Nephron progenitor cell (in vitro differentiated cells): ENCODE data around the gene NCKAP5.
A peak's percentile ranks its signal among the peaks of the same experiment; 100 is the strongest.

ENCODE experiments used
- DNase-seq: peaks from one replicate; pipeline ENCODE4 v3.0.0; 2021
- H3K27ac Mint-ChIP-seq: 2 replicates; pipeline ENCODE4 v1.8.0; 2021; ENCODE audit warnings: mild to moderate bottlenecking, moderate library complexity, mixed read lengths
- H3K27me3 Mint-ChIP-seq: 2 replicates; pipeline ENCODE4 v1.8.0; 2021; ENCODE audit warnings: mild to moderate bottlenecking, low read depth, mixed read lengths; ENCODE audit not compliant: poor library complexity
- H3K36me3 Mint-ChIP-seq: 2 replicates; pipeline ENCODE4 v1.8.0; 2021; ENCODE audit warnings: low read depth, mixed read lengths
- H3K4me1 Mint-ChIP-seq: 2 replicates; pipeline ENCODE4 v1.8.0; 2021; ENCODE audit warnings: mixed read lengths
- H3K4me3 Mint-ChIP-seq: 2 replicates; pipeline ENCODE4 v1.8.0; 2021; ENCODE audit warnings: mild to moderate bottlenecking, moderate library complexity, mixed read lengths
- H3K9me3 Mint-ChIP-seq: 2 replicates; pipeline ENCODE4 v1.8.0; 2021; ENCODE audit warnings: mild to moderate bottlenecking, moderate library complexity, mixed read lengths
- TF ChIP-seq, protein P1 (sequence below): fragments of 200-600 bp; sonication (generic); IDR thresholded peaks from 2 replicates; pipeline ENCODE4 v1.5.0; 2021; ENCODE audit warnings: antibody characterized with exemption

The NCKAP5 gene

DNA sequence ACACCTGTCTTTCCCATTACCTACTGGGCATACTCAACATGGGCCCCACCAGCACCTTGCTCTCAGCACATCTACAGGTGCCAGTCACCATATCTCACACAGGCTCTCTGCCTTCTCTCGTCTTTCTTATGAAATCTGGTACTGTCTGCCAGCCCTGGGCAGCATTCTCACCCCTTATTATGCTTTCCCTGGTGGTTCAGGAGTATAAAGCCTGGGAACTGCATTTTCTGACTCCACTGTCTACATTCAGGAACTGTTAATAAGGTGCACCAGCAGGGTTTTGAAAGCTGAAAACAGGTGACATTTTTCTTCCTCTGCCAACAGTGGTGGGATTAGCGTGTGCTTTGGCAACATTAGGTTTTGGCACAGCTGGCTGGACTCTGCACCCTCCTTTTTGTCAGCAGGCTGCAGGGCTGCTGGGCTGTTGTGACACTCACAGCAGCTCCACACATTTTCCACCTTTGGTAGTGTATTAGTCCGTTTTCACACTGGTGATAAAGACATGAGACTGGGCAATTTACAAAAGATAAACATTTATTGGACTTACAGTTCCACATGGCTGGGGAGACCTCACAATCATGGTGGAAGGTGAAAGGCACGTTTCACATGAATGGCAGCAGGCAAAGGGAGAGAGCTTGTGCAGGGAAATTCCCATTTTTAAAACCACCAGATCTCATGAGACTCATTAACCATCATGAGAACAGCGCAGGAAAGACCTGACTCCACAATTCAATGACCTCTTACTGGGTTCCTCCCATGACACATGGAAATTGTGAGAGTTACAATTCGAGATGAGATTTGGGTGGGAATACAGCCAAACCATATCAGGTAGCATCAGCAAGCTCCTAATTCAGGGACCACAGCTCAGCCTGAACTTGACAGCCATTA is 555.2 kb downstream of the NCKAP5 start:
- Mint-ChIP-seq H3K36me3 (no peaks in the 10 kb centered on the region), H3K4me3 (no peak overlapping the region), H3K27ac (no peak overlapping the region), H3K9me3 (no peaks in the 10 kb centered on the region), H3K27me3 (no peaks in the 10 kb centered on the region), H3K4me1 (no peaks in the 10 kb centered on the region)
- no peak for DNase-seq
- TF ChIP-seq, protein P1, sequence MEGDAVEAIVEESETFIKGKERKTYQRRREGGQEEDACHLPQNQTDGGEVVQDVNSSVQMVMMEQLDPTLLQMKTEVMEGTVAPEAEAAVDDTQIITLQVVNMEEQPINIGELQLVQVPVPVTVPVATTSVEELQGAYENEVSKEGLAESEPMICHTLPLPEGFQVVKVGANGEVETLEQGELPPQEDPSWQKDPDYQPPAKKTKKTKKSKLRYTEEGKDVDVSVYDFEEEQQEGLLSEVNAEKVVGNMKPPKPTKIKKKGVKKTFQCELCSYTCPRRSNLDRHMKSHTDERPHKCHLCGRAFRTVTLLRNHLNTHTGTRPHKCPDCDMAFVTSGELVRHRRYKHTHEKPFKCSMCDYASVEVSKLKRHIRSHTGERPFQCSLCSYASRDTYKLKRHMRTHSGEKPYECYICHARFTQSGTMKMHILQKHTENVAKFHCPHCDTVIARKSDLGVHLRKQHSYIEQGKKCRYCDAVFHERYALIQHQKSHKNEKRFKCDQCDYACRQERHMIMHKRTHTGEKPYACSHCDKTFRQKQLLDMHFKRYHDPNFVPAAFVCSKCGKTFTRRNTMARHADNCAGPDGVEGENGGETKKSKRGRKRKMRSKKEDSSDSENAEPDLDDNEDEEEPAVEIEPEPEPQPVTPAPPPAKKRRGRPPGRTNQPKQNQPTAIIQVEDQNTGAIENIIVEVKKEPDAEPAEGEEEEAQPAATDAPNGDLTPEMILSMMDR, result no peak

DNA sequence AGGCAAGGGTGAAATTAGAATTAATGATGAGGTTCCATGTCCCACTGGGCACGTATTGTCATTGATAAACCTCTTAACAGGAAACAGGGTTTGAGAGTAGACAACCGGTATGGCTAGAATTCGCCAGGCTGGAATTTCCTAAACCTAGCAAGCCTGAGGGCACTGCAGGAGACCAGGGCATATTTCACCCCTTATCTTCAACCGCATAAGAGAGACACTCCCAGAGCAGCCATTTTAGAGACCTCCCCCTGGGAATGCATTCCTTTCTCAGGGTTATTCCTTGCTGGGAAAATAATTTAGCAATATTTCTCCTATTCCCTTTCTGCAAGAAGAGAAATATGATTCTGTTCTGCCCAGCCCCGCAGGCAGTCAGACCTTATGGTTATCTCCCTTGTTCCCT is 563.6 kb downstream of the NCKAP5 start:
- no peak overlapping the region for H3K27ac Mint-ChIP-seq
- H3K27me3 Mint-ChIP-seq, result no peaks in the 10 kb centered on the region
- peak; percentile 9 for DNase-seq
- H3K36me3 Mint-ChIP-seq, result peaks cover 12% of the 10 kb centered on the region
- H3K4me1 Mint-ChIP-seq, result no peaks in the 10 kb centered on the region
- TF ChIP-seq, protein P1, result no peak
- no peak overlapping the region for H3K4me3 Mint-ChIP-seq
- H3K9me3 Mint-ChIP-seq, result peaks cover 34% of the 10 kb centered on the region

DNA sequence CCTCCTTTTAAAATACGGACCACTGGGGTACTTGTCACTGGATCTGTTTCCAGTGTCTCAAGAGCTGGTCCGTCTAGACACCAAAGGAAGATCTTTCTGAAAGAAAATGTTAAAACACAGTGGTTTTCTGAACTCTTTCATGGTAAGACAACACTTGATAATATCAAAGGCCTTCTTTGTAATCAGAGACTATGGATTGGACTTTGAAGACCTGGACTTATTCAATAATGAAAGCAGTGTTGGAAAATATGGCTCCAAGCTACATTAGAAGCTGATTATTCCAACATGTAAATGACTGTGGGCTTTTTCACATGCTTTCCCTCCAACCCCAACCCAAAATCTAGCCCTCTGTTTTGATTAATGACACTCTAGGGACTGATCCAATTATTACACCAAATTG is 568.8 kb downstream of the NCKAP5 start:
- H3K27ac Mint-ChIP-seq, result no peak overlapping the region
- no peak for DNase-seq
- H3K4me1 Mint-ChIP-seq, result no peaks in the 10 kb centered on the region
- H3K4me3 Mint-ChIP-seq, result no peak overlapping the region
- no peaks in the 10 kb centered on the region for H3K27me3 Mint-ChIP-seq
- TF ChIP-seq, protein P1, result no peak
- H3K36me3 Mint-ChIP-seq, result peaks cover 11% of the 10 kb centered on the region
- H3K9me3 Mint-ChIP-seq, result peaks cover 15% of the 10 kb centered on the region

DNA sequence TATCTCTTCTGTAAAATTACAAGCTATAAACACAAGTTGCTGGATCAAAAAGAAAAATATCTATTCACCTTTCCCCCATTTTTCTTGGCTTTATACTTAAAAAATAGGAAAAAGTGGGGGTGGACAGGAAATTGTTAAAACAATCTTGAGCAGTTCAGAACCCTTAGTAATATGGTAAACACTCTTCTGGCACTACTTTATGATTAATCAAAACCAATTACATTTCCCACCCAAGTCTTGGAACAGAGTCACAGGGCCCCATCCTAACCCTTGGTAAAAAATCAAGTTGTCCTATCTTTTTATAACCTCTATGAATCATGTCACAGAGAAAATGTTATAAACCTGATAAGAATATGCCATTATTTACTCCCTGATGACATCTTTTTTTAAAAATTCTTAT is 570.0 kb downstream of the NCKAP5 start:
- DNase-seq, result no peak
- Mint-ChIP-seq H3K4me3 (no peak overlapping the region), H3K27ac (no peak overlapping the region), H3K27me3 (no peaks in the 10 kb centered on the region), H3K4me1 (no peaks in the 10 kb centered on the region), H3K9me3 (peaks cover 3% of the 10 kb centered on the region), H3K36me3 (no peaks in the 10 kb centered on the region)
- TF ChIP-seq, protein P1, result no peak

DNA sequence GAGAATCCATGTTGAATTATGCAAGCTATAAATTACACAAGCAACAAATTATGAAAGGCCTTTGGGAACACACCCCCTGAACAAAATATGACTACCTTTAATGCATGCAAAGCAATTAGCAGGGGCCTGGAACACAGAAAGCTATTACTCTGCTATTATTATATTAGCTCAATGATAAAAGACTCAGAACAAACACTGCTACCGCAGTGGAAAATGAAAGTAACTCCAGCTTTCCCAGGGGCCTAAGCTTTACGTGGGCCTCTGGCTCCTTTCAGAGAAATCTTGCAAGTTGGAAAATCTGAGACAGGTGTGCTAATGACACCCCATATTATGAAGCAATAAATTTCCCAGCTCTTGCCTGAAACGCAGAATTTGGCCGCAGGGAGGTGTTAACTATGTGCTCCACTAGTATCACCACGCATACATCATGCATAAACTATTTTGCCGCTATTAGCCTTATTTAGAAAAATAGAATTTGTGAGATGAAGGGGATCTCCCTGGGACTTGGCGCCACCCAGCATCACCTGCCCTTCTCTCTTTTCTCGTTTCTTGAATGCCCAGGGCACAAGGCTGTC is 576.7 kb downstream of the NCKAP5 start:
- Mint-ChIP-seq H3K4me1 (no peaks in the 10 kb centered on the region), H3K4me3 (no peak overlapping the region), H3K9me3 (no peaks in the 10 kb centered on the region), H3K36me3 (no peaks in the 10 kb centered on the region), H3K27ac (no peak overlapping the region), H3K27me3 (peaks cover 3% of the 10 kb centered on the region)
- TF ChIP-seq, protein P1, result no peak
- DNase-seq, result no peak
